ENCODE data around the gene CTDP1.

The CTDP1 gene

DNA sequence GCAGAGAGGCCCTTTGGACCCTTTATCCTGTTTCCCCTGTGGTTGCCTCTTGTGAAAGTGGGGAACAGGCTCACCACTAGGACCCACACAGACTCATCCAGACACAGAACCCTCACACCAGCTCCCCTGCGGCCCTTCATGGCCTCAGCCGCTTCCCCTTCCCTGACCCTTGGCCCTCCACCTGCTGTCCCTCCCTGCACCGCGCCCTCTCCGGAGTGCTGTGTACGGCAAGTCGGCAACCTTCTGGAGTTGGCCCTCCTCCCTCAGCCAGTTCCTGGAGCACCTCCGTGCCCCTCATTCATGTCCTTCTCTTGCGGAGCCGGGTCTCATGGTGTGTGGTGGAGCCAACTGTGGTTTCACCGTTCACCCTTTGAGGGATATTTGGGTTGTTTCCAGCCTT lies 44.0 kb downstream of the CTDP1 start:
- TF ChIP-seq FOXP2 (optimal IDR thresholded peaks at IDR 0.05; ENCODE audit: borderline replicate concordance, extremely low read depth, extremely low read length, insufficient read depth) (no peak), POLR2AphosphoS5 (IDR thresholded peaks at IDR 0.05; ENCODE audit: low read depth, low read length) (no peak)

DNA sequence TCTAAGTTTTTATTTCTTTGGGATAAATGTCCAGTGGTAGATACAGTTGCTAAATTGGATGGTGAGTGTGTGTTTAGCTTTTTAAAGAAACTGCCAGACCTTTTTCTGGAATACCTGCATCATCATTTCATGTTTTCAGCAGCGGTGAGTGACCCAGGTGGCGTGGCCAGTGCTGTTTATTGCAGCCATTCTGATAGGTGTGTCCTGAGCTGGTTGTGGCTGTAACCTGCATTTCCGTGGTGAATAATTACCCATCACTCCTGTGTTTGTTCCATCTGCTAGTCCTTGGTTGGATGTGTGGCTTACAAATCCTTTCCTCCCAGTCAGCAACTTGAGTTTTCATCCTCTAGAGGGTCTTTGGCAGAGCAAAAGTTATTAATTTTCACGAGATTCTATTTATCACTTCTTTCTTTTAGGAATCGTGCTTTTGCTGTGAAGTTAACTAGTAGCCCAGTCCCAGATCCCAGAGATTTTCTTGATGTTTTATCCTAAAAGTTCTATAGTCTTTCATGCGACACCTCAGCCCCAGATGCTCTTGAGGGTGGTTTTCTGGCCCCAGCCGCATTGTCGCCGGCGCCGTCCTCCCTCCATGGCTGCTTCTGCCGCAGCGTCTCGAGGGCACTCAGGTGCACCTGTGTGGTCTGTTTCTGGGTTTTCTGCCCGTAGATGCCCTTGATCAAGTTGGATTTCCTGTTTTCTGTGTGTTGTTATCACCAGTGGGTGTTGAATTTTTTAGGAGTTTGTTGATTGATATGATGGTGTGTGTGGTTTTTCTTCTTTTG lies 44.9 kb downstream of the CTDP1 start:
- TF ChIP-seq FOXP2 (optimal IDR thresholded peaks at IDR 0.05; ENCODE audit: borderline replicate concordance, extremely low read depth, extremely low read length, insufficient read depth) = no peak

DNA sequence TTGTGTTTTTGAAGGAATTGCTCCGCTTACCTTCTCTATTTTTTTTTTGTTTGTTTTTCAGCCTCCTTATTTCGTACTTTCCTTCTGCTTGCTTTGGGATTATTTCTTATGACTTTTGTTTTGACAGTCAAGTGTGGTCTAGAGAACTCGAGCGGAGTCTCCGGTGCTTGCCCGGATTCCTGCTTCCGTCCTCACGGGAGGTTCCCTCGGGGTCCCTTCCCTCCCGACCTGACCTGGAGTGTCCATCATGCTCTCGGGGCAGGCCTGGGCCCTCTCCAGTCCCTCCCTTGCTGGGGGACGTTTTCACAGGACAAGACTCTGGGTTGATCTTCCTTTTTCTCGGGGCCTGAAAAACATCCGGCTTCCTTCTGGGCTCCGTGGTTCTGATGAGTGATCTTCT lies 45.9 kb downstream of the CTDP1 start:
- TF ChIP-seq FOXP2 (optimal IDR thresholded peaks at IDR 0.05; ENCODE audit: borderline replicate concordance, extremely low read depth, extremely low read length, insufficient read depth) (no peak), TAF1 (IDR thresholded peaks at IDR 0.05; ENCODE audit: borderline replicate concordance, insufficient read depth, low read length) (no peak), POLR2AphosphoS5 (IDR thresholded peaks at IDR 0.05; ENCODE audit: low read depth, low read length) (no peak), SIN3A (IDR thresholded peaks at IDR 0.05; ENCODE audit: borderline replicate concordance, insufficient read depth, low read length) (no peak)
- TF ChIP-seq, protein P1, sequence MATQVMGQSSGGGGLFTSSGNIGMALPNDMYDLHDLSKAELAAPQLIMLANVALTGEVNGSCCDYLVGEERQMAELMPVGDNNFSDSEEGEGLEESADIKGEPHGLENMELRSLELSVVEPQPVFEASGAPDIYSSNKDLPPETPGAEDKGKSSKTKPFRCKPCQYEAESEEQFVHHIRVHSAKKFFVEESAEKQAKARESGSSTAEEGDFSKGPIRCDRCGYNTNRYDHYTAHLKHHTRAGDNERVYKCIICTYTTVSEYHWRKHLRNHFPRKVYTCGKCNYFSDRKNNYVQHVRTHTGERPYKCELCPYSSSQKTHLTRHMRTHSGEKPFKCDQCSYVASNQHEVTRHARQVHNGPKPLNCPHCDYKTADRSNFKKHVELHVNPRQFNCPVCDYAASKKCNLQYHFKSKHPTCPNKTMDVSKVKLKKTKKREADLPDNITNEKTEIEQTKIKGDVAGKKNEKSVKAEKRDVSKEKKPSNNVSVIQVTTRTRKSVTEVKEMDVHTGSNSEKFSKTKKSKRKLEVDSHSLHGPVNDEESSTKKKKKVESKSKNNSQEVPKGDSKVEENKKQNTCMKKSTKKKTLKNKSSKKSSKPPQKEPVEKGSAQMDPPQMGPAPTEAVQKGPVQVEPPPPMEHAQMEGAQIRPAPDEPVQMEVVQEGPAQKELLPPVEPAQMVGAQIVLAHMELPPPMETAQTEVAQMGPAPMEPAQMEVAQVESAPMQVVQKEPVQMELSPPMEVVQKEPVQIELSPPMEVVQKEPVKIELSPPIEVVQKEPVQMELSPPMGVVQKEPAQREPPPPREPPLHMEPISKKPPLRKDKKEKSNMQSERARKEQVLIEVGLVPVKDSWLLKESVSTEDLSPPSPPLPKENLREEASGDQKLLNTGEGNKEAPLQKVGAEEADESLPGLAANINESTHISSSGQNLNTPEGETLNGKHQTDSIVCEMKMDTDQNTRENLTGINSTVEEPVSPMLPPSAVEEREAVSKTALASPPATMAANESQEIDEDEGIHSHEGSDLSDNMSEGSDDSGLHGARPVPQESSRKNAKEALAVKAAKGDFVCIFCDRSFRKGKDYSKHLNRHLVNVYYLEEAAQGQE (IDR thresholded peaks at IDR 0.05; ENCODE audit: insufficient read depth in 1 of 2, low read depth in 2 of 2, low read length in 2 of 2) = no peak

DNA sequence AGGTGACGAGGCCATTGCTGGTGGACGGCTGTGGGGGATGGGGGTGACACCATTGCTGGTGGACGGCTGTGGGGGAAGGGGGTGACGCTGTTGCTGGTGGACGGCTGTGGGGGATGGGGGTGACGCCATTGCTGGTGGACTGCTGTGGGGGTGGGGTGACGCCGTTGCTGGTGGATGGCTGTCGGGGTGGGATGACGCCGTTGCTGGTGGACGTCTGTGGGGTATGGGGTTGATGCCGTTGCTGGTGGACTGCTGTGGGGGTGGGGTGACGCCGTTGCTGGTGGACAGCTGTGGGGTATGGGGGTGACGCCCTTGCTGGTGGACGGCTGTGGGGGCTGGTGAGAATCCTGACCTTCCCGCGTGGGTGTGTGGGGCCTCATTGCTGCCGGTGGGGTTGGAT lies 47.1 kb downstream of the CTDP1 start:
- TF ChIP-seq POLR2AphosphoS5 (IDR thresholded peaks at IDR 0.05; ENCODE audit: low read depth, low read length) (no peak), TAF1 (IDR thresholded peaks at IDR 0.05; ENCODE audit: borderline replicate concordance, insufficient read depth, low read length) (no peak), FOXP2 (optimal IDR thresholded peaks at IDR 0.05; ENCODE audit: borderline replicate concordance, extremely low read depth, extremely low read length, insufficient read depth) (no peak), SIN3A (IDR thresholded peaks at IDR 0.05; ENCODE audit: borderline replicate concordance, insufficient read depth, low read length) (no peak)
- TF ChIP-seq, protein P1 (IDR thresholded peaks at IDR 0.05; ENCODE audit: insufficient read depth in 1 of 2, low read depth in 2 of 2, low read length in 2 of 2) = no peak

- TF ChIP-seq POLR2AphosphoS5 (IDR thresholded peaks at IDR 0.05; ENCODE audit: low read depth, low read length) = no peak
- TF ChIP-seq FOXP2 (optimal IDR thresholded peaks at IDR 0.05; ENCODE audit: borderline replicate concordance, extremely low read depth, extremely low read length, insufficient read depth) = no peak
- TF ChIP-seq, protein P1 (IDR thresholded peaks at IDR 0.05; ENCODE audit: insufficient read depth in 1 of 2, low read depth in 2 of 2, low read length in 2 of 2) = no peak
- no peak for TF ChIP-seq SIN3A (IDR thresholded peaks at IDR 0.05; ENCODE audit: borderline replicate concordance, insufficient read depth, low read length)
- TF ChIP-seq TAF1 (IDR thresholded peaks at IDR 0.05; ENCODE audit: borderline replicate concordance, insufficient read depth, low read length) = no peak
Observed at GRCh38 chr18:79727211-79727610, 47.6 kb downstream of the CTDP1 start.

DNA sequence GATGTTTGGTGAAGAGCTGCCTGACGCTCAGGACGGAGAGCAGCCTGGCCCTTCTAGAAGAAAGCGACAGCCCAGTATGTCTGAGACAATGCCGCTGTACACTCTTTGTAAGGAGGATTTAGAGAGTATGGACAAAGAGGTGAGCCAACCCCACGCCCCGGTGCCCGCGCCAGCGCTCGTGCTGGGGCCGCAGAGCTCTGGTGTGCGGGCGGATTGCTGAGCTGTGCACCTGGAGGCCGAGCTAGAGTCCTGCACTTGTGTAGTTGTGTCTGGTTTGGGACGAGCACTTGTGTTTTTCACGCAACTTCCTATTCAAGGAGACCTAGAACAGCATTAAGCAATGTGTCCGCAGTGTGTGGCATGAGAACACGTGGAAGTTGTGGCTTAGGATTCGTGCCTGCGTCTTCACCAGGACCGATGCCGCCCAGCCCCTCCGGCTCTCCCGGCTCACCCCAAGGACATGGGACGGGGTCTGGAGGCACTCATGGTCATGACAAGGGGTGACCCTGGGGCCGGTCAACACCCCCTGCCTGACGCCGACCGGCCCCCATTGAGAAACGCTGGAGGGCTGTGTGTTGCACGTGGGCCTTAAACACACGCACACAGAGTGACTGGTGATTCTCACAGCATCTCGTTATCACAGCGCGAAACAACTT lies 49.5 kb downstream of the CTDP1 start:
- no peak for TF ChIP-seq SIN3A (IDR thresholded peaks at IDR 0.05; ENCODE audit: borderline replicate concordance, insufficient read depth, low read length)
- no peak for TF ChIP-seq TAF1 (IDR thresholded peaks at IDR 0.05; ENCODE audit: borderline replicate concordance, insufficient read depth, low read length)
- no peak for TF ChIP-seq FOXP2 (optimal IDR thresholded peaks at IDR 0.05; ENCODE audit: borderline replicate concordance, extremely low read depth, extremely low read length, insufficient read depth)
- TF ChIP-seq, protein P1 (IDR thresholded peaks at IDR 0.05; ENCODE audit: insufficient read depth in 1 of 2, low read depth in 2 of 2, low read length in 2 of 2) = no peak
- TF ChIP-seq POLR2AphosphoS5 (IDR thresholded peaks at IDR 0.05; ENCODE audit: low read depth, low read length) = no peak
